NCI-H187 (cell line): ENCODE data around the gene HAVCR2.

Source experiments
- DNase-seq, 2 experiments: peaks; one replicate each; lab custom pipeline; 2025; lab: John Stamatoyannopoulos, UW

HAVCR2 gene

GRCh38 chr5:157045601-157046000, 63.2 kb downstream of the HAVCR2 start:
- no peak for DNase-seq

GRCh38 chr5:157038568-157039187, 70.2 kb downstream of the HAVCR2 start:
- no peak for DNase-seq
